H1 (cell line): ENCODE measurements around the gene R3HDM2. TPM values are rescaled to one million over a fixed set of nuclear protein-coding genes. Genes with fewer than 3 reads are reported as not detected.

Source experiments
- ASH2L ChIP-seq: fragments of 200-600, 300-600 bp; sonication (generic); IDR thresholded peaks from one replicate; pipeline ENCODE4 v1.7.1; 2017; ENCODE audit warnings: low read length
- CTBP2 ChIP-seq: IDR thresholded peaks from 2 replicates; pipeline ENCODE4 v1.7.0; 2011; ENCODE audit warnings: borderline replicate concordance, mild to moderate bottlenecking, moderate library complexity, mixed read lengths, low read length; ENCODE audit not compliant: insufficient read depth, insufficient read length
- EGR1 ChIP-seq: IDR thresholded peaks from 2 replicates; pipeline ENCODE4 v1.6.1; 2011; ENCODE audit warnings: low read depth, low read length, borderline replicate concordance
- EZH2 ChIP-seq: fragments of 200-600 bp; sonication (generic); IDR thresholded peaks from 2 replicates; pipeline ENCODE4 v1.7.1; 2012; ENCODE audit warnings: low read depth, mild to moderate bottlenecking, moderate library complexity, low read length, inconsistent platforms; ENCODE audit not compliant: severe bottlenecking
- FOSL1 ChIP-seq: IDR thresholded peaks from 2 replicates; pipeline ENCODE4 v1.6.1; 2011; ENCODE audit warnings: mild to moderate bottlenecking, low read depth, low read length, moderate library complexity; ENCODE audit not compliant: insufficient read depth
- GABPA ChIP-seq: IDR thresholded peaks from 2 replicates; pipeline ENCODE4 v1.6.1; 2011; ENCODE audit warnings: mild to moderate bottlenecking, low read length, moderate library complexity, borderline replicate concordance; ENCODE audit not compliant: insufficient read depth
- HDAC6 ChIP-seq: IDR thresholded peaks from one replicate; pipeline ENCODE4 v1.7.1; 2012; ENCODE audit warnings: low read depth, mild to moderate bottlenecking, inconsistent platforms, low read length, moderate library complexity
- JUND ChIP-seq: IDR thresholded peaks from 2 replicates; pipeline ENCODE4 v1.6.1; 2011; ENCODE audit warnings: mild to moderate bottlenecking, improper control_type of control experiment, low read length
- NRF1 ChIP-seq: IDR thresholded peaks from 2 replicates; pipeline ENCODE4 v1.6.1; 2011; ENCODE audit warnings: mild to moderate bottlenecking, low read depth, low read length, improper control_type of control experiment
- POLR2A ChIP-seq, 2 experiments: IDR thresholded peaks; 1 replicate in 1 of 2; 2 replicates in 1 of 2; pipeline ENCODE4 v1.6.1; 2011; ENCODE audit warnings: low read depth in 2 of 2, low read length in 2 of 2, mild to moderate bottlenecking in 2 of 2; ENCODE audit errors: control extremely low read depth in 1 of 2
- POLR2AphosphoS5 ChIP-seq: IDR thresholded peaks from 2 replicates; pipeline ENCODE4 v1.6.1; 2011; ENCODE audit warnings: low read depth, low read length
- POU5F1 ChIP-seq: IDR thresholded peaks from 2 replicates; pipeline ENCODE4 v1.6.1; 2011; ENCODE audit warnings: low read depth, mild to moderate bottlenecking, low read length, moderate library complexity
- RAD21 ChIP-seq, 2 experiments: IDR thresholded peaks in 1 of 2; conservative IDR thresholded peaks in 1 of 2; 2 replicates each; pipeline ENCODE4 v1.6.1; 2011; ENCODE audit warnings: low read depth in 2 of 2, low read length in 2 of 2, improper control_type of control experiment in 1 of 2, inconsistent platforms in 1 of 2, mild to moderate bottlenecking in 1 of 2, moderate library complexity in 1 of 2
- RBBP5 ChIP-seq: IDR thresholded peaks from 2 replicates; pipeline ENCODE4 v1.7.1; 2012; ENCODE audit warnings: low read depth, mild to moderate bottlenecking, inconsistent platforms, low read length, moderate library complexity, borderline replicate concordance
- SIN3A ChIP-seq, 2 experiments: IDR thresholded peaks in 1 of 2; conservative IDR thresholded peaks in 1 of 2; 2 replicates each; pipeline ENCODE4 v1.6.1; 2011 to 2012; ENCODE audit warnings: low read length in 2 of 2, improper control_type of control experiment in 1 of 2, low read depth in 1 of 2, mild to moderate bottlenecking in 1 of 2
- SIX5 ChIP-seq: IDR thresholded peaks from 2 replicates; pipeline ENCODE4 v1.6.1; 2011; ENCODE audit warnings: mild to moderate bottlenecking, low read depth, low read length
- TBP ChIP-seq: IDR thresholded peaks from 2 replicates; pipeline ENCODE4 v1.6.1; 2011; ENCODE audit warnings: low read depth, low read length, improper control_type of control experiment
- TEAD4 ChIP-seq: IDR thresholded peaks from 2 replicates; pipeline ENCODE4 v1.6.1; 2012; ENCODE audit warnings: low read depth, low read length, inconsistent platforms, mixed read lengths
- YY1 ChIP-seq: IDR thresholded peaks from 2 replicates; pipeline ENCODE4 v1.6.1; 2011; ENCODE audit warnings: low read depth, mild to moderate bottlenecking, low read length
- polyA plus RNA-seq, 7 experiments: library from polyadenylated mRNA; depleted of rRNA in 3 of 7; stranded (reverse) in 5 of 7; unstranded in 2 of 7; fragments of >200 nt in 5 of 7; fragments of 200-250 nt in 2 of 7; gene quantifications; 1 replicate in 5 of 7; 2 replicates in 1 of 7; 4 replicates in 1 of 7; pipeline versions ENCODE4 v1.2.1 to v1.2.3, GENCODE V29; 2011 to 2013; ENCODE audit warnings: missing spikeins in 2 of 7, mixed read lengths in 2 of 7
- total RNA-seq: library from RNA; stranded (reverse); fragmentation: NEBNext Ultra II Directional; extraction: Animal tissue kit (Norgen Biotek cat#: 25700); gene quantifications from 2 replicates; pipeline ENCODE4 v1.2.1, GENCODE V29; 2021
- TF ChIP-seq, protein P1 (sequence below), 3 experiments: IDR thresholded peaks; 1 replicate in 2 of 3; 2 replicates in 1 of 3; pipeline versions ENCODE4 v1.5.1 to v1.6.1; 2011; ENCODE audit warnings: low read length in 3 of 3, mild to moderate bottlenecking in 3 of 3, inconsistent platforms in 2 of 3, low read depth in 1 of 3, moderate library complexity in 1 of 3; ENCODE audit not compliant: insufficient read depth in 1 of 3; ENCODE audit errors: control extremely low read depth in 1 of 3
- TF ChIP-seq, protein P2 (sequence below): IDR thresholded peaks from 2 replicates; pipeline ENCODE4 v1.6.1; 2012; ENCODE audit warnings: inconsistent platforms

Gene R3HDM2
- total and polyA plus RNA-seq, 2 of the 8 experiments (the other 6 are each of a cell fraction or from before 2014, with no cell fraction given) = 25.6 to 27.0 TPM

DNA sequence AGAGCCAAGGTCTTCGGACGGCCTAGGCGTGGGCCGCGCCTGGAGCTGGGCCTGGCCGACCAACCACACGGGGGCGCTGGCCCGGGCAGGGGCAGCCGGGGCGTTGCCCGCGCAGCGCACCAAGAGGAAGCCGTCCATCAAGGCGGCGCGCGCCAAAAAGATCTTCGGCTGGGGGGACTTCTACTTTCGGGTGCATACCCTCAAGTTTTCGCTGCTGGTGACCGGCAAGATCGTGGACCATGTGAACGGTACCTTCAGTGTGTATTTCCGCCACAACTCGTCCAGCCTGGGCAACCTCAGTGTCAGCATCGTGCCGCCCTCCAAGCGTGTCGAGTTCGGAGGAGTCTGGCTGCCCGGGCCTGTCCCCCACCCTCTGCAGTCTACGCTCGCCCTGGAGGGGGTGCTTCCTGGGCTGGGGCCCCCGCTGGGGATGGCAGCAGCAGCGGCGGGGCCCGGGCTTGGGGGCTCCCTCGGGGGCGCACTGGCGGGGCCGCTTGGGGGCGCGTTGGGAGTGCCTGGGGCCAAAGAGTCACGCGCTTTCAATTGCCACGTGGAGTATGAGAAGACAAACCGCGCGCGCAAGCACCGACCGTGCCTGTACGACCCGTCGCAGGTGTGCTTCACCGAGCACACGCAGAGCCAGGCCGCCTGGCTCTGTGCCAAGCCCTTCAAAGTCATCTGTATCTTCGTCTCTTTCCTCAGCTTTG, 205.7 kb downstream of the R3HDM2 start (continued):
- TF ChIP-seq ASH2L (peak; percentile 56), EGR1 (0 out of 2 replicates have a peak, but pooled peaks have one; percentile 47), NRF1 (no peak), TBP (no peak), CTBP2 (peak; percentile 61), EZH2 (peak; percentile 58), POLR2A (IDR thresholded peaks at IDR 0.05; ENCODE audit: control extremely low read depth in 1 of 2, low read depth in 2 of 2, low read length in 2 of 2) (no peak), SIX5 (no peak), YY1 (peak; percentile 77), FOSL1 (no peak), POU5F1 (no peak), HDAC6 (no peak), POLR2AphosphoS5 (no peak), JUND (peak; percentile 21; the same call in 1 of the 2 replicates), GABPA (peak; percentile 76; the same call in 1 of the 2 replicates), TEAD4 (peak; percentile 36; the same call in 1 of the 2 replicates), RBBP5 (no peak), RAD21 (IDR thresholded peaks at IDR 0.05 in 1 of 2, conservative IDR thresholded peaks at IDR 0.05 in 1 of 2; ENCODE audit: low read depth in 2 of 2, low read length in 2 of 2) (peak; percentile 43 to 70), SIN3A (conservative IDR thresholded peaks at IDR 0.05 in 1 of 2, IDR thresholded peaks at IDR 0.05 in 1 of 2; ENCODE audit: low read depth in 1 of 2, low read length in 2 of 2) (peak in 1 of 2 experiments; percentile 38; a peak in 1 of 4 replicates)
- TF ChIP-seq, protein P1, sequence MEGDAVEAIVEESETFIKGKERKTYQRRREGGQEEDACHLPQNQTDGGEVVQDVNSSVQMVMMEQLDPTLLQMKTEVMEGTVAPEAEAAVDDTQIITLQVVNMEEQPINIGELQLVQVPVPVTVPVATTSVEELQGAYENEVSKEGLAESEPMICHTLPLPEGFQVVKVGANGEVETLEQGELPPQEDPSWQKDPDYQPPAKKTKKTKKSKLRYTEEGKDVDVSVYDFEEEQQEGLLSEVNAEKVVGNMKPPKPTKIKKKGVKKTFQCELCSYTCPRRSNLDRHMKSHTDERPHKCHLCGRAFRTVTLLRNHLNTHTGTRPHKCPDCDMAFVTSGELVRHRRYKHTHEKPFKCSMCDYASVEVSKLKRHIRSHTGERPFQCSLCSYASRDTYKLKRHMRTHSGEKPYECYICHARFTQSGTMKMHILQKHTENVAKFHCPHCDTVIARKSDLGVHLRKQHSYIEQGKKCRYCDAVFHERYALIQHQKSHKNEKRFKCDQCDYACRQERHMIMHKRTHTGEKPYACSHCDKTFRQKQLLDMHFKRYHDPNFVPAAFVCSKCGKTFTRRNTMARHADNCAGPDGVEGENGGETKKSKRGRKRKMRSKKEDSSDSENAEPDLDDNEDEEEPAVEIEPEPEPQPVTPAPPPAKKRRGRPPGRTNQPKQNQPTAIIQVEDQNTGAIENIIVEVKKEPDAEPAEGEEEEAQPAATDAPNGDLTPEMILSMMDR (IDR thresholded peaks at IDR 0.05; ENCODE audit: control extremely low read depth in 1 of 3, insufficient read depth in 1 of 3, low read depth in 1 of 3, low read length in 3 of 3) = peak in 2 of 3 experiments; percentile 96 to 98; a peak in 3 of 4 replicates
- TF ChIP-seq, protein P2, sequence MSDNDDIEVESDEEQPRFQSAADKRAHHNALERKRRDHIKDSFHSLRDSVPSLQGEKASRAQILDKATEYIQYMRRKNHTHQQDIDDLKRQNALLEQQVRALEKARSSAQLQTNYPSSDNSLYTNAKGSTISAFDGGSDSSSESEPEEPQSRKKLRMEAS = peak; percentile 77
